ENCODE measurements around the gene PSD4.

Gene PSD4

GRCh38 chr2:113209011-113209645 lies 35.4 kb downstream of the PSD4 start:
- DNase-seq, result no peak

- DNase-seq, result no peak
Observed at GRCh38 chr2:113209646-113210171, 35.9 kb downstream of the PSD4 start.

- DNase-seq, result no peak
Observed at GRCh38 chr2:113211226-113212105, 37.7 kb downstream of the PSD4 start.

- no peak for DNase-seq
Observed at GRCh38 chr2:113212245-113213060, 38.7 kb downstream of the PSD4 start.

- DNase-seq, result no peak
Observed at GRCh38 chr2:113213061-113213930, 39.5 kb downstream of the PSD4 start.

- DNase-seq, result no peak
Observed at GRCh38 chr2:113214141-113214540, 40.4 kb downstream of the PSD4 start.

GRCh38 chr2:113215056-113215455 lies 41.3 kb downstream of the PSD4 start:
- no peak for DNase-seq

GRCh38 chr2:113216321-113216720 lies 42.5 kb downstream of the PSD4 start:
- DNase-seq, result no peak

- DNase-seq, result no peak
Observed at GRCh38 chr2:113216891-113217454, 43.2 kb downstream of the PSD4 start.

- DNase-seq, result no peak
Observed at GRCh38 chr2:113217455-113218282, 43.9 kb downstream of the PSD4 start.

- no peak for DNase-seq
Observed at GRCh38 chr2:113218283-113219091, 44.7 kb downstream of the PSD4 start.

- no peak for DNase-seq
Observed at GRCh38 chr2:113219092-113219441, 45.3 kb downstream of the PSD4 start.

GRCh38 chr2:113219525-113219888 lies 45.7 kb downstream of the PSD4 start:
- DNase-seq, result no peak

GRCh38 chr2:113219889-113220641 lies 46.3 kb downstream of the PSD4 start:
- DNase-seq, result no peak

- no peak for DNase-seq
Observed at GRCh38 chr2:113220970-113221708, 47.4 kb downstream of the PSD4 start.

GRCh38 chr2:113221846-113222245 lies 48.1 kb downstream of the PSD4 start:
- DNase-seq, result no peak

GRCh38 chr2:113223813-113224212 lies 50.0 kb downstream of the PSD4 start:
- no peak for DNase-seq

- DNase-seq, result no peak
Observed at GRCh38 chr2:113224647-113225236, 51.0 kb downstream of the PSD4 start.

All from NCI-H187 (cell line).